GM18867 (cell line): Measurements from ENCODE around the gene CLEC3A.
"Not testable (repeated sequence)": the region's sequence is repeated elsewhere in the genome, so short reads cannot be mapped to it uniquely, and the experiment has no call there.

Experiments used
- ATAC-seq: cut with Tn5 transposase; IDR thresholded peaks from one replicate; pipeline ENCODE4 v1.9.1; 2021; ENCODE audit warnings: mild to moderate bottlenecking, moderate library complexity; ENCODE audit not compliant: unreplicated experiment

CLEC3A gene, protein sequence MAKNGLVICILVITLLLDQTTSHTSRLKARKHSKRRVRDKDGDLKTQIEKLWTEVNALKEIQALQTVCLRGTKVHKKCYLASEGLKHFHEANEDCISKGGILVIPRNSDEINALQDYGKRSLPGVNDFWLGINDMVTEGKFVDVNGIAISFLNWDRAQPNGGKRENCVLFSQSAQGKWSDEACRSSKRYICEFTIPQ

DNA sequence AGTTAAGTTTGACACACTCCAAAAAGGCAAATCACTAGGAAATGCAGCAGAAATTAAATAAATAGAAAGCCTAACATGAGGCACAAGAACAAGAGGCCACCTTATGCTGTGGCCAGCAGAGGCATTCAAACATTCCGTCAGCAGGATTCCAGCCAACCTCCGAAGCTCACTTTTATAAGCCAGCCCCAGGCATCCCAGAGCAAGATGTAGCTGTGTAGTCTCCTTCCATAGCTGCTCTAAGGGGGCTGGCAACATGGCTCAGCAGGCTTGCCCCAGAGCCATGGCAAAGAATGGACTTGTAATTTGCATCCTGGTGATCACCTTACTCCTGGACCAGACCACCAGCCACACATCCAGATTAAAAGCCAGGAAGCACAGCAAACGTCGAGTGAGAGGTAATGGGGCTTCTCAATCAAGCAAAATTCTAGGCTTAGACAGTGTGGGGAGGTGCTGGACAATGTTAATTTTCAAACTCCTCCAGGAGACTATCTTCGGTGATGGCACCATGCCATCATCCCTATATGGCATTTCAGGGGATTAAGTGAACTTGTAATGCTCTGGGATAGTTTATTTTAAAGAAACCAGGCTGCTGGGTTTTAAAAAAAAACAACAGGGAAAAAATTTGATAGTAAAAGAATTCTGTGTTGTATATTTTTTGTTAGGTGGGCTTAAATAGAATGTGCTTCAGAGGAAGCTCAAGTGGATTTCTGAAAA lies at the start of gene CLEC3A:
TSS of gene CLEC3A (plus strand) at position 202 of the 714 bp plus-strand sequence. CDS start at position 281, 79 bp downstream.
- ATAC-seq = no peak

DNA sequence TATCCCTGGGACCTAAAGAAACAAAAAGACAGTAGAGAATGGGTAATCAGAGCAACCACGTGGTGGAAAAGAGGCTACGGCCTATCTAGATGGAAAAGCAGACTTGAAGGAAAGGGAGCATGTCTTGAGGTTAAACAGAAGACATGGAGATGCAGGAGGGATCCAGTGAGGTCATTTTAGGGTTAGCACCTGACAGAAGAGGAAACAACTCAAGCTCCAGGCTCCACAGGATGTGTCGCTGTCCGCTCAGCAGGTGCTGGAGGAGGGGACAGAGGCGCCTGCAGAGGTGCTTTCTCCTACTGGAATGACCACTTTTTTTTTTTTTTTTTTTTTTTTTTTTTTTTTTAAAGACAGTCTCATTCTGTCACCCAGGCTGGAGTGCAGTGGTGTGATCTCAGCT lies 47.5 kb upstream of the CLEC3A start:
- ATAC-seq = no peak

- ATAC-seq = no peak
Measured at GRCh38 chr16:77975942-77976341, 46.4 kb upstream of the CLEC3A start.

DNA sequence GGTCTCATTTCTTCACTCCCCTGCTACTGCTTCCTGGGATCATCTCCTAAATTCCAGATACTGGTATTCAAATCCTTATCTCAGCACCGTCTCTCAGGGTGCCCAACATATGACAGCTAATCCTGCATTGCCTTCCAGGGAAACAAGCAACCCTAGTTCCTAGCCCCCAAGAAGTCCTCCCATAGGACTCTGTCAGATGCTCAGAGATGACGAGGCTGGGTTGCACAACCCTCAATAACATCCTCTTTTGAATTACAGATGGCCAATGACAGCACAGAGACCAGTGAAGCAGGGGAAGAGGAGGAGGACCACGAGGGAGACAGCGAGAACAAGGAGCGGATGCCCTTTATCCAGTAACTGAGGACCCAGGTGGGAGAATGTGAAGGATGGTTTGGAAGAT lies 45.0 kb upstream of the CLEC3A start:
- no peak for ATAC-seq

- ATAC-seq = no peak
Measured at GRCh38 chr16:77985111-77985510, 37.2 kb upstream of the CLEC3A start.

- ATAC-seq = no peak
Measured at GRCh38 chr16:77986011-77986740, 36.2 kb upstream of the CLEC3A start.

GRCh38 chr16:77987810-77988209 lies 34.5 kb upstream of the CLEC3A start:
- no peak for ATAC-seq

DNA sequence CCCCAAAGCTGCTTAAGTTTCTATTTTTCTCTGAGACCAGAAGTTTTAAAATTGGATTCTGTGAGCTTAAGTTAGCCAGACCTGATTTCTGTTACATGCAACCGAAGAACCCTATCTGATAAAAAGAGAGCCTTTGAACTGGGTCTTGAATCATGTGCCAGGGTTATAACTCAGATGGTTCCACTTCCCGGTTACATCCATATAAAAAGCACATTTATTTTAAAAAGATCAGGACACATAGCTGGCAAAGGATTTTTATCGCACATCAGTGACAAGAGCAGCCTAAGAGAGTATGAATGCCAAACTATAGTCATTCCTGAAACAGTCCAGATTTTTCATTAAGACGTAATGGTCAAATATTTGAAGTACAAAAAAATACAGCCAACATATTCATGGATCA lies 32.5 kb upstream of the CLEC3A start:
- no peak for ATAC-seq

- no peak for ATAC-seq
Measured at GRCh38 chr16:77991701-77992100, 30.6 kb upstream of the CLEC3A start.

DNA sequence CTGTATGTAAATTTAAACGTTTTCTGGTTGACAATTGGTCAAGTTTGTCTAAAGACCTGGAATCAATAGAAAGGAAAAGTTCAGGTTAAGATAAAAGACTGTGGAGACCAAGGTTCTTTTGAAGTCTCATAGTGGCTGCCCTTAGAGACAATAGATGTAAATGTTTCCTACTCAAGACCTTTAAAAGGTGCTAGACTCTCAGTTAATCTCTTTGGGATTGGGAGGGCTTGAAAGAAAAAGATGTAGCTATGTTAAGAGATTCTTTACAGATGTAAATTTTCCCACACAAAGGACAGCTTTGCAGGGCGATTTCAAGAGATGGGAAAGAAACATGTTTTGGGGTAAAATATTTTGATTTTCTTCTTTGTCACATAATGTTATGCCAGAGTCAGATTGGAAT lies 30.0 kb upstream of the CLEC3A start:
- ATAC-seq = not testable (repeated sequence)

GRCh38 chr16:77993111-77993985 lies 29.0 kb upstream of the CLEC3A start:
- ATAC-seq = no peak

DNA sequence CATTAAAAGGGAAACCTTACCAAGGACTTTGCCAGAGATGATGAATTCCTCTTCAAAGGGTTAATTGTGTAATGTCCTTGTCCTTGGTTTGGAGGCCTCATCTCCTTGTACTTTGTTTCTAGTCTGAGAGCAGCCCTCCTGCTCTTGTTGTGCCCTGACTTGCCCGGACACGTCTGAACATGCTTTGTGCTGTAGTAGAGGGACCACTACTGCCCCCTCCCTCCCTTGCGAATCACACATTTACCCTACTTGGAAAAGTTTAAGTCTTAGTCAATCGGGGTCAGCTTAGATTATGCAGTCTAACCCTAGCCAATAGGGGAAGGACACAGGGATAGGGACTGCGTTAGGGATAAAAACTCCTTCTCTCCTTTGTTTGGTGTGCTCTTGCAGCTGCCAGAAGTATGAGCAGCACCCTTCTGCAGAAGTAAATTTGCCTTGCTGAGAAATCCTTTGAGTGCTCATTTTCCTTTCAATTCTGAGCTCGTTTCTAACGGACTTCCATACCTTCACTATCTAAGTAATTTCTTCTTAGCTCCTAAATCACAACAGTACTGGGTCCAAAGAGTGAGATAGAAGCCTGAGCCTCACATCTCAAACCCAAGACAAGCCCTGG lies 26.4 kb upstream of the CLEC3A start:
- ATAC-seq = no peak

GRCh38 chr16:77998350-77999023 lies 23.9 kb upstream of the CLEC3A start:
- no peak for ATAC-seq

GRCh38 chr16:78001451-78002025 lies 20.8 kb upstream of the CLEC3A start:
- ATAC-seq = no peak

DNA sequence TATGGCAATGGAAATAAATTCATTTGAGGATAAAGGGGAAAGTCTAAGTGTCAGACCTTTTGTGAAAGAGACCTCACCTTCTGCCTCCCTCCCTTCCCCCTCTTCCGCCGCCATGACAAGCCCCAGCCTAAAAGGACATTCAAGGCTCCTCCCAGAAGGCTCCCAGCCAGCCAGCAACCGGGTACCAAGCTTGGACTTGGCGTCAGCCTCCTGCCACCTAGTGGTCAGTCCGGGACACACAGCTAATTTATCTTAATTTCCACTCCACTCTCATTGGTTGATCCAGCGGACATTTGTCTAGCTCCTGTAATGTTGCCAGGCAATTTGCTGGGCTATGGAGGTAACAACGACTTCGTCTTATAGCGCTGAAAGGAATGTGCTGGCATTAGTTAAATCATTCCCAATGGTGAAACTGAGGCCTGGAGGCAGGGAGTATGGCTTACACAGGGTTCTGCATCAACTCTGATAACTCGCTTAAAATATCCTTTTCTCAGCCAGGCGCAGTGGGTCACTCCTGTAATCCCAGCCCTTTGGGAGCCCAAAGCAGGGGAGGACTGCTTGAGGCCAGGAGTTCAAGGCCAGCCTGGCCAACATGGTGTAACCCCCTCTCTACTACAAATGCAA lies 19.3 kb upstream of the CLEC3A start:
- peak; percentile 100 for ATAC-seq

DNA sequence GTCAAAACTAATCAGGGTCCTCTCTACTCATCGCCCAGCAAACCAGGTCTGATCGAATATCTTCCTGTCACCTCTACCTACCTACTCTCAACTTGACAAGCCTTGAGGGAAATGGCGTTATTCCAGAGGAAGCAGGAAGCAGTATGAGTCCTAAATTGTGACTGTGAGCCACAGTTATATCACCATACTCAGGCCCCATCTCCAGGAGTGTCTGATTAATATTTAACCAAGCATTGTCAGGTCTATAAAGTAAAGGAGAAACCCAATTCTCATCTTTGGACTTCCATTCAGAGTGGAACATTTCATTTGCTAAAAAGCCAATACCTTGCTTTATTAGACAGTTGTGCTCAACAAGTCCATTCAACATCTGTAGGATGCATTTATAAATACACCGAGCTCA lies 17.8 kb upstream of the CLEC3A start:
- no peak for ATAC-seq

DNA sequence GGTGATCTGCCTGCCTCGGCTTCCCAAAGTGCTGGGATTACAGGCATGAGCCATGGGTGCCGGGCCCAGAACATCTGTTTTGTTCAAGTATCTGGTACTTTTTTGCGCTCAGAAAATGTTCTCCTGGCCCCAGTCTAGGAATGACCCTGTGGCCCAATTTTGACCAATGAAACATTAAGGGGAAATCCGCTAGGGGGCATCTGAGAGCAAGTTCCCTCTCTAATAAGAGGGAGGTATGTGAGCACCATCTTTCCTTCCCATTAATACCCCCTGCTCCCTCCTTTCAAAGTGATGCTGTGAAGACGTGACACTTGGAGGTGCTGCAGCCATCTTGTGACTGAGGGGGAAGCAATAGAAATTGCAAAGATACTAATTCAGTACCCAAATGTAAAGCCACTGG lies 16.5 kb upstream of the CLEC3A start:
- ATAC-seq = no peak

DNA sequence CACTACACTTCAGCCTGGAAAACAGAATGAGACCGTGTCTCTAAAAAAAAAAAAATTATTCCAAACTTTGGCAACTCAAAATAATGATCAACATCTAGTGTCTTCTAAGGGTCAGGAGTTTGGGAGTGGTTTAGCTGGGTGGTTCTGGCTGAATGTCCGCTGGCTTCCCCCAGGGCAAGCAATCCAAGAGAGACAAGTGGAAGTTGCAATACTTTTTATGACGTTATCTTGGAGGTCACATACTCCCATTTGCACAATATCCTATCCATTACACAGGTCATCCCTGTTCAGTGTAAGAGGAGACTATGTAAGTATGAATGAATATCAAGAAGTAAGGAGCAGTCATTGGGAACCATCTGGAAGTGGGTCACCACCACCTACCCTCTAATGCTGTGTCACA lies 15.2 kb upstream of the CLEC3A start:
- ATAC-seq = no peak

DNA sequence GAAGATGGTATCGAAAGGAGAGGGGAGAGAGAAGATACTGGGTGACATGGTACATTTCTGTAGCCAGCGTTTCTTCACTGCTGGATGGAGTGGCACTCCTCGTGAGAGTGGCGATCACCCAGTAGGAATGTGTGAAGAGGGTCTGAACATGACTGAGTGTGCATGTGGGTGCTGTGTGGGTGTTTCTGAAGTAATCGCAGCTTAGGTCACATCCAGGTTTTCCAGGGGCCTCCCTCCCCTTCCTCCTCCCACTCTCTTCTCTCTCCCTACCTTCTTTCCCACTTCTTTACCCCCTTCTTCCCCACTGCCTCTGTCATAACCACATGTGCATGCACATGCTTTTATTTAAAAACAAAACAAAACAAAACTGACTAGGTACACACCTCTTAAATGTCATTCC lies 1.8 kb downstream of the CLEC3A start:
- no peak for ATAC-seq
